ENCODE data around the gene GPR158.

DNA sequence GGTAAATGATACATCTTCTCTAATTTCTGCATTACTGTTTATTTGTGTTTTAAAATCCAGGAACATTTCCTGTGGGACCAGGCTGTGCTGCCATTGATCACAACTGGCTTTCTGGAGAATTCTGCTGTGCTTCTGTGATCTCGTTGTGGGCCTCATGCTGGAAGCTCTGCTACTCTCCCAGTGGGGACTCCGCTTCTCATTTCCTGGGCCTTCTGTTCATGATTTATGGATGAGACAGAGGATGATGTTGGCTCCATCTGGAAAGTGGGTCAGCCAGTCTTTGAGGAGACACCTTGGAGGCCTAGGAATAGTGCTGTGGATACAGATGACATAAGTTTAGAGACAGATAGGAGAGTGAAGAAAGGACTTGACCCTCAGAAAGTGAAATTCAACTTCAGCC is 15.2 kb upstream of the GPR158 start:
- TF ChIP-seq CTCF (conservative IDR thresholded peaks at IDR 0.05; ENCODE audit: low read depth, low read length) (no peak), EZH2 (IDR thresholded peaks at IDR 0.05; ENCODE audit: low read length, unreplicated experiment) (no peak)

All from PC-3 (cell line).